Measurements from ENCODE around the gene CRYBB1.

The CRYBB1 gene

GRCh38 chr22:26648528-26649388 is 30.9 kb upstream of the CRYBB1 start:
- Histone ChIP-seq H3K9me3 (ENCODE audit: insufficient read depth, low read length) (no peaks in the 10 kb centered on the region), H3K9ac (ENCODE audit: low read length) (no peak overlapping the region), H3K36me3 (replicated peaks; ENCODE audit: low read depth, low read length) (no peaks in the 10 kb centered on the region), H3K79me2 (ENCODE audit: low read length) (no peaks in the 10 kb centered on the region), H3K27me3 (ENCODE audit: low read depth, low read length) (peaks cover 61% of the 10 kb centered on the region), H3K27ac (ENCODE audit: low read length) (no peak overlapping the region), H3K4me3 (ENCODE audit: low read length) (no peak overlapping the region), H3K4me2 (ENCODE audit: low read length) (no peak overlapping the region), H2AFZ (ENCODE audit: low read depth, low read length) (no peak overlapping the region), H3K4me1 (ENCODE audit: low read length) (0 out of 2 replicates have a peak, but pooled peaks cover 3% of the 10 kb centered on the region), H4K20me1 (ENCODE audit: insufficient read depth, low read length) (no peaks in the 10 kb centered on the region)
- no peak for TF ChIP-seq CTCF (IDR thresholded peaks at IDR 0.05; ENCODE audit: low read depth, low read length)

GRCh38 chr22:26648011-26648497 is 30.2 kb upstream of the CRYBB1 start:
- Histone ChIP-seq H3K27ac (ENCODE audit: low read length) (no peak overlapping the region), H3K9me3 (ENCODE audit: insufficient read depth, low read length) (no peaks in the 10 kb centered on the region), H3K36me3 (replicated peaks; ENCODE audit: low read depth, low read length) (no peaks in the 10 kb centered on the region), H3K4me1 (ENCODE audit: low read length) (peaks cover 7% of the 10 kb centered on the region), H3K9ac (ENCODE audit: low read length) (no peak overlapping the region), H3K79me2 (ENCODE audit: low read length) (no peaks in the 10 kb centered on the region), H3K4me2 (ENCODE audit: low read length) (no peak overlapping the region), H3K4me3 (ENCODE audit: low read length) (no peak overlapping the region), H4K20me1 (ENCODE audit: insufficient read depth, low read length) (no peaks in the 10 kb centered on the region), H3K27me3 (ENCODE audit: low read depth, low read length) (peaks cover 54% of the 10 kb centered on the region), H2AFZ (ENCODE audit: low read depth, low read length) (no peak overlapping the region)
- no peak for TF ChIP-seq CTCF (IDR thresholded peaks at IDR 0.05; ENCODE audit: low read depth, low read length)
- TF ChIP-seq EZH2phosphoT487 (IDR thresholded peaks at IDR 0.05; ENCODE audit: low read depth): no peak

- Histone ChIP-seq H3K79me2 (ENCODE audit: low read length) (no peaks in the 10 kb centered on the region), H3K27ac (ENCODE audit: low read length) (no peak overlapping the region), H3K9me3 (ENCODE audit: insufficient read depth, low read length) (no peaks in the 10 kb centered on the region), H3K4me2 (ENCODE audit: low read length) (no peak overlapping the region), H3K27me3 (ENCODE audit: low read depth, low read length) (peaks cover 39% of the 10 kb centered on the region), H3K4me3 (ENCODE audit: low read length) (no peak overlapping the region), H3K9ac (ENCODE audit: low read length) (no peak overlapping the region), H4K20me1 (ENCODE audit: insufficient read depth, low read length) (no peaks in the 10 kb centered on the region), H2AFZ (ENCODE audit: low read depth, low read length) (no peak overlapping the region), H3K4me1 (ENCODE audit: low read length) (peaks cover 15% of the 10 kb centered on the region), H3K36me3 (replicated peaks; ENCODE audit: low read depth, low read length) (no peaks in the 10 kb centered on the region)
- no peak for TF ChIP-seq CTCF (IDR thresholded peaks at IDR 0.05; ENCODE audit: low read depth, low read length)
- no peak for TF ChIP-seq EZH2phosphoT487 (IDR thresholded peaks at IDR 0.05; ENCODE audit: low read depth)
Observed at GRCh38 chr22:26646158-26646557, 28.3 kb upstream of the CRYBB1 start.

GRCh38 chr22:26643418-26644100 is 25.7 kb upstream of the CRYBB1 start:
- Histone ChIP-seq H3K27ac (ENCODE audit: low read length) (no peak overlapping the region), H3K79me2 (ENCODE audit: low read length) (no peaks in the 10 kb centered on the region), H3K9me3 (ENCODE audit: insufficient read depth, low read length) (no peaks in the 10 kb centered on the region), H3K4me1 (ENCODE audit: low read length) (peaks cover 15% of the 10 kb centered on the region), H4K20me1 (ENCODE audit: insufficient read depth, low read length) (no peaks in the 10 kb centered on the region), H3K36me3 (replicated peaks; ENCODE audit: low read depth, low read length) (no peaks in the 10 kb centered on the region), H3K9ac (ENCODE audit: low read length) (no peak overlapping the region), H3K27me3 (ENCODE audit: low read depth, low read length) (peaks cover 32% of the 10 kb centered on the region), H3K4me3 (ENCODE audit: low read length) (no peak overlapping the region), H3K4me2 (ENCODE audit: low read length) (no peak overlapping the region), H2AFZ (ENCODE audit: low read depth, low read length) (peak overlapping the region; percentile 95; the same call in 1 of the 2 replicates)
- TF ChIP-seq EZH2phosphoT487 (IDR thresholded peaks at IDR 0.05; ENCODE audit: low read depth): no peak
- no peak for TF ChIP-seq CTCF (IDR thresholded peaks at IDR 0.05; ENCODE audit: low read depth, low read length)
